ENCODE results near the gene KRTAP5-7. TPM values are rescaled to one million over a fixed set of nuclear protein-coding genes. Genes with fewer than 3 reads are reported as not detected.

Gene KRTAP5-7
- total RNA-seq, 2 donors from 2014 or later: not detected

DNA sequence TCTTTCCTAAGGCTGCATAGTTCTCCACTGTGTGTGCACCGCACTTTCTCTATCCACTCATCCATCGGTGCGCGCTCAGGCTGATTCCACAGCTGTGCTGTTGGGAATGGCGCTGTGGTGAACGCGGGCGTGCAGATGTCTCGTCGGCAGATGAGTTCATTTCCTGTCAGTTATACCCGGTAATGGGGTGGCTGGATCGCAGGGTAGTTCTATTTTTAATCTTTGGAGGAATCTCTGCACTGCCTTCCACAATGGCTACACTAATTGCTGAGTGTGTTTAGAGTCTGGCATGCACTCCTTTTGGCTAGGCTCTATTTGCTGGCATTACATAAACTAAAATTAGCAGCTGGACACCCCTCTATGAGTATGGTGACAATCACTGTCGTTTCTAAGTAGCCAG is 27.9 kb upstream of the KRTAP5-7 start:
- no peaks in the 10 kb centered on the region for H3K9me3 ChIP-seq
- no peak for TF ChIP-seq CTCF (IDR thresholded peaks at IDR 0.05)
- no peak for DNase-seq (ENCODE audit: low spot score)
- H3K36me3 ChIP-seq: peaks cover 59% of the 10 kb centered on the region
- peaks cover 0 to 9% of the 10 kb centered on the region in 2 donors for H3K4me1 ChIP-seq
- H3K27me3 ChIP-seq: no peaks in the 10 kb centered on the region
- no peak overlapping the region for H3K27ac ChIP-seq
- no peak overlapping the region for H3K4me3 ChIP-seq

DNA sequence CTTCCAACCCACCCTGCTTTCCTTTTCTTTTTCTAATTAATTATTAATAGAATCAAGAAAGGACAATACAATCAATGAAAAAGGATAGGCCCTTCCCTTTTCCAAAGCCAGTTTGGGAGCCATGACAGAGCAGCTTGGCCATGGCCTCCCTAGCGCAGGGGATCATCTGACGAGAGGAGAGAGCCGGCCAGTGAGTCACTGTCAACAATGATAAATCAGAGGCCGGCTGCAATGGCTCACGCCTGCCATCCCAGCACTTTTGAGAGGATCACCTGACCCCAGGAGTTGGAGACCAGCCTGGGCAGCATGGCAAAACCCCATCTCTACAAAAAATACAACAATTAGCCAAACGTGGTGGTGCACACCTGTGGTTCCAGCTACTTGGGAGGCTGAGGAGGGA is 27.5 kb upstream of the KRTAP5-7 start:
- H3K4me3 ChIP-seq: no peak overlapping the region
- peaks cover 59% of the 10 kb centered on the region for H3K36me3 ChIP-seq
- H3K27me3 ChIP-seq: no peaks in the 10 kb centered on the region
- peaks cover 0 to 9% of the 10 kb centered on the region in 2 donors for H3K4me1 ChIP-seq
- no peak overlapping the region for H3K27ac ChIP-seq
- no peak for TF ChIP-seq CTCF (IDR thresholded peaks at IDR 0.05)
- no peak for DNase-seq (ENCODE audit: low spot score)
- H3K9me3 ChIP-seq: no peaks in the 10 kb centered on the region

DNA sequence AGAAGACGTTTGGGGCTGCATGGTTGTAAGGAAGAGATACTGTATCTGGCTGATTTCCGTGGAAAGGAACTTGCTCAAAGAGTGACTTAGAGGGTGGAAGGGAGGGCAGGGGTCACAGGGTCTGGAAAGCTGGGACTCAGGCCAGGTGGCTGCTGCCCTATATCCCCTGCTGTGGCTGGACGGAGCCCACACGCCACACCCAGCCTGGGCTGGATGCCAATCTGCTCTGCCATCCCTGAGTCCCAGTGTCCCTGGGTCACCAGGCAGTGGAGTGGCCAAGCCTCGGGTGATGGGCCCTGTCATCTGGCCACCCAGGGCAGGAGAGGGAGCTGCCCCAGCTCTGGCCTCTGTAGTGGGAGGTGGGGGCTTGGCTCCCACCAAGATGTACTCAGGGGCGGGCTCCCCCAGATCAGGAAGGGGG is 26.5 kb upstream of the KRTAP5-7 start:
- no peak for DNase-seq (ENCODE audit: low spot score)
- Histone ChIP-seq H3K9me3 (no peaks in the 10 kb centered on the region), H3K4me1 (peaks cover 0 to 9% of the 10 kb centered on the region in 2 donors), H3K27me3 (no peaks in the 10 kb centered on the region), H3K27ac (no peak overlapping the region), H3K36me3 (peaks cover 54% of the 10 kb centered on the region), H3K4me3 (no peak overlapping the region)
- no peak for TF ChIP-seq CTCF (IDR thresholded peaks at IDR 0.05)

DNA sequence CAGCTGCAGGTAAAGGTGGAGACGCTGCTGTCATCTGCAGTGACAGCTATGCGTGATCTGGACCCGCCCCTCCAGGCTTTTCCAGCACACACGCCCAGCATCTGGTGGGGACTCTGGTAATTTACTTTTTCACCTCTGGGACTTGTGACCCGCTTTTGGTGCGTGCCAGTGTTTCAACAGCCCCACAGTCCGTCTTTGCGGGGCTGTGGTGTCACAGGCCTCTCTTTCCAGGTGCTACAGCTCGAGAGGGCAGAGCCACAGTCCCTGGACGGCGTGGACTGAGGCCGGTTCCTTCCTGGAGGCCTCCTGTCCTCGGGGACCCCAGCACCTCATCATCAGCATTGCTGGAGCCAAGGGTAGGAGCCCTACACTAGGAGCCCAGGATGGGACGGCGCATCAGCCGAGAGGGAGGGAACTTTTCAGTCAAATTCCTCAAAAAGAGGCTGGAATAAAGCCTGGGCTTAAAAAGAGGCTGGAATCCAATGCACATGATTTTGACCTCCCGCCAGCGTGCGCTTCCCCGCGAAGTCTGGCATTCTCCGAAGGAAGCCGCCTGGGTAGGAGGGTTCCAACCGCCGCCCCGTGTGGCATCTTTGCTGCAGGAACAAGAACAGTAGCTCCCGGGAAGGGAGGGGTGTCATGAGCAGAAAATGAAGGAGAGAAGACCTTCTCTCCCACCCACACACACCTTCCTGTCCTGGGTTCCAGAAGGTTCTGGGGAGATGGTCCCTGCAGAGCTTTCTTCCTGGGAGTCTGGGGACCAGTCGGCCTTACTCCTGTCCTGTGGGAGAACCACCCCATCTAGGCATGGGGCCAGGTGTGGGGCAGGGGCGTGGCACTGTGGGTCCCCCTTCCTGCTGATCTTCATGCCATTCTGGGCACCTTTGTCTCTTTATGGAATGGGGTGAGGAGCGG is 25.7 kb upstream of the KRTAP5-7 start:
- H3K4me1 ChIP-seq: peaks cover 0 to 9% of the 10 kb centered on the region in 2 donors
- H3K27ac ChIP-seq: no peak overlapping the region
- no peak overlapping the region for H3K4me3 ChIP-seq
- peaks cover 48% of the 10 kb centered on the region for H3K36me3 ChIP-seq
- no peaks in the 10 kb centered on the region for H3K27me3 ChIP-seq
- no peak for DNase-seq (ENCODE audit: low spot score)
- H3K9me3 ChIP-seq: no peaks in the 10 kb centered on the region
- no peak for TF ChIP-seq CTCF (IDR thresholded peaks at IDR 0.05)

- TF ChIP-seq CTCF (IDR thresholded peaks at IDR 0.05): no peak
- Histone ChIP-seq H3K27me3 (no peaks in the 10 kb centered on the region), H3K4me1 (peaks cover 0 to 9% of the 10 kb centered on the region in 2 donors), H3K27ac (no peak overlapping the region), H3K4me3 (no peak overlapping the region), H3K36me3 (peaks cover 41% of the 10 kb centered on the region), H3K9me3 (no peaks in the 10 kb centered on the region)
- no peak for DNase-seq (ENCODE audit: low spot score)
Measured at GRCh38 chr11:71502026-71502425, 25.0 kb upstream of the KRTAP5-7 start.
